AG09319 (cell line): Measurements from ENCODE around the gene ZCCHC14.

Experiments used
- DNase-seq: peaks from one replicate; pipeline ENCODE4 v3.0.0-alpha.2; 2010; ENCODE audit warnings: low read depth; ENCODE audit errors: extremely low read depth
- TF ChIP-seq, protein P1 (sequence below): IDR thresholded peaks from 2 replicates; pipeline ENCODE4 v1.5.1; 2011; ENCODE audit warnings: low read depth, mild to moderate bottlenecking, inconsistent platforms, low read length, moderate library complexity

Gene ZCCHC14

DNA sequence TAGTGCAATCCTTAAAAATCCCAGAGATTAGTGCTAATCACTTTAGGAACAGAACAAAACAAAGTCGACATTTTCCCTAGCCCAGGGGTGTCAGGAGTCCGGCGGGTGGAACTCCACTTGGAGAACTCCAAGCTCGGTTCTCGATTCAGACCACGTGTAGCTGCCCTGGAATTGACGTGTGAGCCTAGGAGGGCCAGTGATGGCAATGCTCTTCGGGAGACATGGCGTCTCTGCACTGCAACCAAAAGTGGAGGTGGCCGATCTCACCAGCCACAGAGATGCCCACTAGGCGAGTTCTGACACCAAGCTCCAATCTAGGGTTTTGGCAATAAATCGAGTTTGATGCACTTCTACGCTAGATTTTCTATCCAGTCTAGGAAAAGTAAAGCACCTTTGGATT is 83.0 kb downstream of the ZCCHC14 start:
- TF ChIP-seq, protein P1, sequence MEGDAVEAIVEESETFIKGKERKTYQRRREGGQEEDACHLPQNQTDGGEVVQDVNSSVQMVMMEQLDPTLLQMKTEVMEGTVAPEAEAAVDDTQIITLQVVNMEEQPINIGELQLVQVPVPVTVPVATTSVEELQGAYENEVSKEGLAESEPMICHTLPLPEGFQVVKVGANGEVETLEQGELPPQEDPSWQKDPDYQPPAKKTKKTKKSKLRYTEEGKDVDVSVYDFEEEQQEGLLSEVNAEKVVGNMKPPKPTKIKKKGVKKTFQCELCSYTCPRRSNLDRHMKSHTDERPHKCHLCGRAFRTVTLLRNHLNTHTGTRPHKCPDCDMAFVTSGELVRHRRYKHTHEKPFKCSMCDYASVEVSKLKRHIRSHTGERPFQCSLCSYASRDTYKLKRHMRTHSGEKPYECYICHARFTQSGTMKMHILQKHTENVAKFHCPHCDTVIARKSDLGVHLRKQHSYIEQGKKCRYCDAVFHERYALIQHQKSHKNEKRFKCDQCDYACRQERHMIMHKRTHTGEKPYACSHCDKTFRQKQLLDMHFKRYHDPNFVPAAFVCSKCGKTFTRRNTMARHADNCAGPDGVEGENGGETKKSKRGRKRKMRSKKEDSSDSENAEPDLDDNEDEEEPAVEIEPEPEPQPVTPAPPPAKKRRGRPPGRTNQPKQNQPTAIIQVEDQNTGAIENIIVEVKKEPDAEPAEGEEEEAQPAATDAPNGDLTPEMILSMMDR: no peak
- DNase-seq: no peak

DNA sequence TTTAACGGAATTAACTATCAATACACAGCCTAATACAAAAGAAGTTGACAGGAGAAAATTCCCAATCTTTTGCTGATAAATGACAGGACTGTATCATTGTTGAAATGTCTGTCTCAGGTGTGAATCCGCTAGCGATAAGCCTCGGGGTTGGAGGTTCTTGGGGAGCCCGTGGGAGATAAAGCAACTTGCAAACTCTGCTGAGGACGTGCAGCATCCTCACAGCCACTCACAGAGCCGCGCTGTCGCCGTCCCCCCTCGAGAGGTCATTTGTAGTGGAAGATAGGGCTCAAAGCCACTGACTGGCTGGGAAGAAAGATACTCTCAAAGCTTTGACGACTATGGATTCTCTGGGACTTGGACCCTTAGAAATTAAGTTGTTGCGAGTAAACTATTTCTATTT is 83.7 kb downstream of the ZCCHC14 start:
- TF ChIP-seq, protein P1: no peak
- no peak for DNase-seq

DNA sequence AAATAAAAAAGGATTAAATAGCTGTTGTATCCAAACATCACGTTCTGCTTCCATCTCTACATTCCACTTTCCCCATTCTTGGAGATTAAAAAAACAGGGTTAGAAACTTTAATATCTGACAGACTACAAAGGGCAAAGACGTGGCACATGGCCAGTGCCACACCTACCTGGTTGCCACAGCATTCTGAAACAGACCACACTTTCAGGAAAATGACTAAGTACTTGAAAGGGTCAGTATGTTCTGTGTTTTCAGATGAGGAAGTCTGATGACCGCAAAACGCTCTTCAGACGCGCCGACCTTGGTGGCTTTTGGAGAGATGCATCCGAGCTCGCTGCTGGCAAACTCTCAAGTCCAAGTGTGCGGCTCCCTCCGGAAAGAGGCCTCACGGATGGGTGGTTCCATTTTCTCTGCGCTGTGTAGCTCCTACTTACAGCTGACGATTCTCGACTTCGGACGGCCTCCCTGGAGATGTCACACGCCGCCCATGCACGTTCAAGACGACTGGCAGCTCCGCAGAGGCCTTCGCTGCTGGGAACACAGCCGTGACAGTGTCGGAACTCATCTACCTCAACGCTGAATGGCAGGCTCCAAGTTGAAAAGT is 85.2 kb downstream of the ZCCHC14 start:
- no peak for DNase-seq
- TF ChIP-seq, protein P1: no peak

DNA sequence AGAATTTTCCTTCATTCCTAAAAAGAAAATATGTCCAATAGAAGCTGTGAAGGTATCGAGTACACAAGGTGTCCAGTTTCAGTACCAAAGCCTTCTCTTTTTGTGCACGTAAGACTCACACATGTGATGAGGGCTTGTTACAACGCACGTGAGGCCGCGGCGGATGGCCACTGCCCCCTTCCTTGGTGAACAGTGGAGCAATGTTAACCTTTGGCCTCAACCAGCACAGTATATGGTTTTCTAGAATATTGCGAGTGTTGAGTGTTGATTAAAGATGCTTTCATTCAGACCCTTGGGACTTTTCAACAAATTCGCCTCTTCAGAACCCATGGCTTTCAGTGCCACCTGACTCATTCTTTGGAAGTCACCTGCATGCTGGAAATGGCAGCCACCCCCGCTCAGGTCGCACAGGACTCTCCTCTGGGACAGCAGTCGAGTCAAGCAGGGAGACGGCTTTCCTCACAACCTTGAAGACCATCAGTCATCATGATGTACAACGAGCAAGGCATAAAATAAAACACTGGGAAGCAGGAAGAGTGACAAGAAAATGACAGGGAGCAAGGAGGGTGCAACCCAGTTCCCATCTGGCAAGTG is 86.2 kb downstream of the ZCCHC14 start:
- TF ChIP-seq, protein P1: no peak
- no peak for DNase-seq

DNA sequence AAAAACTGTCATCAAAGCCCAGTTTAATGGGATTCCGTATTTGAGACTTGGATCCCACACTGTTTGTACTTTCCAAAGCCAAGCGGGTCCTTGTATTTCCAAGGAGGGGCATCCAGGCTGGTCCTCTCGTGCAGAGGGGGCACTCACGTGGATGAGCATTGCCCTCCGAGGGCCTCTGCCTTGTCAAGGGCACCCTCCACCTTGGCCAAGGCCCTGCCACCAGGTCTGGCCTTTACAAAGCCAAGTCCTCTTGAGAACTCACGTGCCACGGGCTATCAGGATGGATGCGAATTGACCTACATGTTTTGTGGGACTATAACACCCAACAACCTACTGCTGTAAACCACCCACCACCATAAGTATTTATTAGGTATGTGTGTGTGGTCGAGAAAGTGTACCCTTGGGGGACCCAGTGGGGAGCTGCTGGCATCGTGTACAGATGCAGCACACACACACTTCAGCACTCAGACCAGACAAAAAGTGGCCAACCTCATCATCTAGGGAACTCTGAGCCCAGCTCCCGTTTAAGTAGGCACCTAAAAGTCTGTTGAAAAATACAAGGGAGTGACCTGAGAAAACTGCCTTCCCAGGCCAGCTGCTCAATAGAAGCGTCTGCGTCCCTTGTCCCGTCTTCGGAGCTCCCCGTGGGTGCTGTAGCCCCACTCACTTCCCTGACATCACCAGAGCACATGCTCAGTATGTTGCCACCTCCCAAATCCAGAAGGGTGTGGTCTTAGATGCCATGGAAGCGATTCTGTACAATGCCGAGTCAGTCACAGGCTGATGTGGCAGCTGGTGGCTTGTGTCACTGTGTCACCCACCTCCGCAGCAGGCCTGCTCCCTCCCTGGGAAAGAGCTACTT is 87.8 kb downstream of the ZCCHC14 start:
- TF ChIP-seq, protein P1: no peak
- no peak for DNase-seq

DNA sequence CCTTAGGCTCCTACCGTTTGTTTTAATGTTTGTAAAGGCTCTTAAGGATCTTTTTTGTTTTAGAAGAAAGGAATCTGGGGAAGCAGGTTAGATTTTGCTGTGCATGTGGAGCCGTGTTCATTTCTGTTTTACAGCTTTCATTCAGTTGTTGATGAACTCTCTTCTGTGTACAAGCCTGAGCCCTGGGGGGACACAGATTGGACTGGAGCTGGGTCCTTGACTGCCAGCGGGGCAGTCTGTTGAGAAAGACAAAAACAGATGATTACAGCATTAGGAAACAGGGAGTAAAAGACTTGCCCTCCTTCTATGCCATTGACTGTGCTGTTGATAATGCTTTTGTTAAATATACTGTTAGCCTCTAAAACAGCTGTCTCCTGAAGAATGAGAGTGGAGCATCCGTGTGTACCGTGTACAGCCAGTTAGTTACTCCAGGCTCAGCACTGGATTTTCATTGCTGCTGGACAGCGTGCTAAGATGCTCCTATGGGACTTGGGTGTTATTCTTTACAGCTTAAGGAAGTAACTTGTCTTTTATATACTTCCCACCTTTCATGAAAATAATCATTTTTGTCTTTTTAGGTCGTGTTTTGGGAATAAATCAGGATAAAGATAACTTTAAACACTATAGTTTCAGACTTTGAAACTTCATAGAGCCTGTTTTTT is 97.5 kb downstream of the ZCCHC14 start:
- no peak for DNase-seq
- TF ChIP-seq, protein P1: no peak

DNA sequence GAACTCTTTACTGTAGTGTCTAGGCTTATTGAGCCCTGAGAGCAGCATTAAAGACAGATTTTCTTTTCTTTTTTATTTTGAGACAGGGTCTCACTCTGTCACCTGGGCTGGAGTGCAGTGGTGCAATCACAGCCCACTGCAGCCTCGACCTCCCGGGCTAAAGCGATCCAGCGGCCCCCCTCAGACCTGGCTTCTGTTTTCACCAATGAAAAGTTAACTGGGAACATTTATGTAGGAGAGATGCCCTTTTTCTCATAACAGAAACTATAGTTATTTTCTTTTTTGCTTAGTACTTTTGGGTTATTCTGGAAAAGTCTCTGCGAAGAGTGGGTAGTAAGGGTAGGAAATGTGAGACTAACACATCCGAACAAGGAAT is 99.2 kb downstream of the ZCCHC14 start:
- TF ChIP-seq, protein P1: no peak
- no peak for DNase-seq
